GM18861 (cell line): ENCODE data around the gene ADNP2.

Source experiments
- ATAC-seq: cut with Tn5 transposase; IDR thresholded peaks from one replicate; pipeline ENCODE4 v1.9.1; 2021; ENCODE audit not compliant: unreplicated experiment

The ADNP2 gene

GRCh38 chr18:80169607-80170006, 60.5 kb downstream of the ADNP2 start:
- ATAC-seq = no peak

- ATAC-seq = no peak
Observed at GRCh38 chr18:80170395-80171053, 61.5 kb downstream of the ADNP2 start.

GRCh38 chr18:80171054-80171872, 62.2 kb downstream of the ADNP2 start:
- ATAC-seq = no peak

- no peak for ATAC-seq
Observed at GRCh38 chr18:80172056-80172455, 63.0 kb downstream of the ADNP2 start.

- no peak for ATAC-seq
Observed at GRCh38 chr18:80173060-80173459, 64.0 kb downstream of the ADNP2 start.

GRCh38 chr18:80175451-80176204, 66.6 kb downstream of the ADNP2 start:
- ATAC-seq = no peak

- no peak for ATAC-seq
Observed at GRCh38 chr18:80176334-80177073, 67.4 kb downstream of the ADNP2 start.

GRCh38 chr18:80177128-80177527, 68.1 kb downstream of the ADNP2 start:
- ATAC-seq = no peak

GRCh38 chr18:80178935-80179818, 70.1 kb downstream of the ADNP2 start:
- ATAC-seq = no peak

- peak; percentile 56 for ATAC-seq
Observed at GRCh38 chr18:80179857-80180558, 70.9 kb downstream of the ADNP2 start.

- ATAC-seq = no peak
Observed at GRCh38 chr18:80180778-80181564, 71.9 kb downstream of the ADNP2 start.

GRCh38 chr18:80181642-80182461, 72.8 kb downstream of the ADNP2 start:
- ATAC-seq = no peak

GRCh38 chr18:80182855-80183254, 73.8 kb downstream of the ADNP2 start:
- ATAC-seq = no peak

GRCh38 chr18:80183273-80184050, 74.4 kb downstream of the ADNP2 start:
- no peak for ATAC-seq

GRCh38 chr18:80184243-80184772, 75.2 kb downstream of the ADNP2 start:
- no peak for ATAC-seq

GRCh38 chr18:80185545-80185944, 76.5 kb downstream of the ADNP2 start:
- no peak for ATAC-seq
